DMS114 treated with DMSO at 0.1 percent for 48 hours (cell line): ENCODE results near the gene TAC4.

Experiments
- DNase-seq: peaks from one replicate; lab custom pipeline; 2025; ENCODE audit not compliant: unreplicated experiment; lab: John Stamatoyannopoulos, UW

The TAC4 gene, protein sequence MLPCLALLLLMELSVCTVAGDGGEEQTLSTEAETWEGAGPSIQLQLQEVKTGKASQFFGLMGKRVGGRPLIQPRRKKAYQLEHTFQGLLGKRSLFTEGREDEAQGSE

GRCh38 chr17:49848019-49848473 is at the start of gene TAC4:
Gene TAC4 (minus strand): TSS chr17:49848069. CDS start chr17:49848017, 52 bp downstream.
- DNase-seq: no peak

GRCh38 chr17:49896860-49897259 is 49.0 kb upstream of the TAC4 start:
- no peak for DNase-seq

- DNase-seq: no peak
Observed at GRCh38 chr17:49896222-49896621, 48.4 kb upstream of the TAC4 start.

GRCh38 chr17:49895812-49896211 is 47.9 kb upstream of the TAC4 start:
- no peak for DNase-seq

DNA sequence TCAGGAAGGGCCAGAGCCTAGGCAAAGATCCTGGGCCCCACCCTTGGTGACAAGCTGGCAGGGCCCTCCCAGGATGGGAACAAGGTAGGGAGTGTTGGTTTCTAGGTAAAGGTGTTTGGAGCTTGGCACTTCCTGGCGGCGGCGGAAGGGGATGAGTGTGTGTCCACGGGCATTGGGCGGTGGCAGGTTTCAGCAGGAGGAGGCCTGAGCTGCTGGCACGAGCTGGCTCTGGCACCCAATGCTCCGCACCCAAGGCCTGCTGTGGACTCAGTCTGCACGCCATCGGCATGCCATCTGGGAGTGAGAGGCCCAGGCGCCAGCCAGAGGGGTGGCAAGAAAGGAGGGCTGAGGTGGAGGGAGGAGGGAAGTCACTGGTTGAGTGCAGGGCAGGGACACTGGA is 46.9 kb upstream of the TAC4 start:
- DNase-seq: no peak

DNA sequence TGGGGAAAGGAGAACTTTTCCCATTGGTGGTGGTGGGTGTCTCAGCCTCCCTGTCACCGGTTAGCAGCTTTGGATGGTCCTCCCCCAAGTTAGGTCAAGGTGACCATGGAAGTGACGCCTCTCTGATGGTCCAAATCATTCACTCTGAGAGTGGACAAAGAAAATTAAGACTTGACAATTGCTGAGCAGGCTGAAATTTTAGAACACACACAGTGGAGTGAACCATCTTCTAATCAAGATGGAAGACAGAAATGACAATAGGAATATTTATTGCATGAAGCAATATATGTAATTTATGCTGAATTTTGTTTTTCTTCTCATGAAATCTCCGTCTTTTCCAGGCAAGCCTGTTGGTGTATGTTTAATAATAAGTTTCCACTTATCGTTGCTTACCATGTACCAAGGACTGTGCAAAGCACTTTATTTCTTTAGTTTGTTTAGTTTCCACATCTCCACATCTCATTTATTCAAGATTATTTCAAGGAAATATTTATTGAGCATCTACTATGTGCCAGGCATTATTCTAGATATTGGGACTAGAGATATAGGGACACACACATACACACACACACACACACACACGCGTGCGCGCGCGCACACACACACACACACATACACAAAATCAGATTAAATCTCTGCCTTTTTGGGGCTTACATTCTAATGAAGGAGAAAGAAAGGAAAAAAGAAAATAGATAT is 44.0 kb upstream of the TAC4 start:
- no peak for DNase-seq

DNA sequence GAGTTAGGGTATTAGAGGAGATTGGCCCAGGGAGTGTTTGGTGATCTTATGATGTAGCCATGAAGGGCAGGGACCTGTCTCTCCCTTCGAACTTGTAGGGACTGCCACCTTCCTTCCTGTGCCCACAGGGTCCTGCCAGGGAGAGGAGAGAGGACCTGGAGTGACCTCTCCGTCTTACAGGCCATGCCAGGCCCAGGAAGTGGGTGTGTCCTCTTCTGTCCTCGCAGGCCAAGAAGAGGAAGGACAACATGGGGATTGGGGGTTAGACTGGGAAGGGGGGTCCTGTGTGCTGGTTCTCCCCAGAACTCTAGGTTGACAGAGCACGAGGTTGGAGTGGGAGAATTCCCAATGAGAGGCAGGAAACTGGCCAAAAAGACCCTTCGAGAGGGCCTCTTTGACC is 43.4 kb upstream of the TAC4 start:
- DNase-seq: no peak

- no peak for DNase-seq
Observed at GRCh38 chr17:49890852-49891251, 43.0 kb upstream of the TAC4 start.

- no peak for DNase-seq
Observed at GRCh38 chr17:49890077-49890821, 42.4 kb upstream of the TAC4 start.

DNA sequence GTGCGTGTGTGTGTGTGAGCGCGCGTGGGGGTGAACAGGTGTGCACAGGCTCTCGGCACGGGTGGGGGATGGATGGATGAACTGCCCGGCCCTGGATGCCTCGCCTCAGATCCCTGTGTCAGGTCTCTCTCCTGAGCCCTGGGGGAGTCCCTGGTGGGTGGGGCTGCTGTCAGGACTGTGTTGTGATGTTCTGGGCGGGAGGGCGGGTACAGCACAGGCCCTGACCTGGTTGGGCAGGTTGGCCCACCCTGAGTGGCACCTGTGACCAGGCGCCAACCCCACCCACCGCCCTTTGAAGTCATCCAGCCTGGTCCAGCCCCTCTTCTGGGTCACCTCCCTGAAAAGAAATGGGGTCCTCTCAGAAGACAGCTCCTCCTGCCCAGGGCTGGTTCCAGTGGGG is 41.6 kb upstream of the TAC4 start:
- no peak for DNase-seq

DNA sequence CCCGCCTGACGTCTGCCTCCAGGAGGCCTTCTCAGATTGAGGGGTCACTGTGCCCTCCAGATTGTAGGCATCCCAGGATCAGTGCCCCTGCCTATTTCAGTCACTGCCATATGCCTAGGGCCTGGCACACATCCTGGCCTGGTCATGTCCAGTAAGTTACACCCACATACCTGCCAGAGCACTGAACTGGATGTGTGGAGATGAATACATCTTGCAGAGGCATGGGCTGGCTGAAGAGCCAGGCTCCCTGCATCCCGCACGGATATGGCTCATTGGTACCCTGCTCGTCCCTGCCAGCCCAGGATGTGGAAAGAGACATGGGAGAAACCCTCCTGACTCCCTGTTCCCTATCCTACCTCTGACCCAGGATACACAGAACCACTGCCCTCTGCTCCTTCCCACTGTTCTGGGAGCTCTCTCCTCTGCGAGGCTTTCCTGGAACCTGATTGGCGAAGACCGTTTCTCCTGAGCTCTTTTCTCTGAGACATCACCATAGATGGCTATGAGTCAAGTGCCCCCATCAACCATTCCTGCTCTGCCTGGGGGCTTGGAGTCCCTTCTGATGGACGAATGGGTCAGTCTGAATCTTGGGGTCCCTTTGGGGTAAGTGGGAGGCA is 40.0 kb upstream of the TAC4 start:
- no peak for DNase-seq

- no peak for DNase-seq
Observed at GRCh38 chr17:49887086-49887743, 39.3 kb upstream of the TAC4 start.

DNA sequence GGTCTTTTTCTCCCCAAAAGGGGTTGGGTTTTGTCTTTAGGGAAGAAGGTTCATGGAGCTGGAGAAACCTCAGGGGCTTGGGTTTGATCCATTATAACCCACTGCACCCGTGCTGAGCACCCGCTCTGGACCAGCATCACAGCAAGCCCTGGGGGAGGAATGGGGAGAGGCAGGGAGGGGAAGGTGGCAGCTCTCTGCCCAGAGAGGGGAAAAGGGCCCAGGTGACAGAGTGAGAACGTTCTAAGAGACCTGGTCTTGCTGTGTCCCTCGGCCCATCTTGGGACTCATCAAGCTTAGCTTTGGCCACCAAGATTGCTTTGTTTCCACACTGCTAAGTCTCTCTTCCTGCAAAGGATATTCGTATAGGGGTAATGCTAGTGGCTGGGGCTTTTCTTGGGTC is 38.2 kb upstream of the TAC4 start:
- DNase-seq: no peak

- DNase-seq: no peak
Observed at GRCh38 chr17:49882434-49882833, 34.6 kb upstream of the TAC4 start.

GRCh38 chr17:49881054-49881402 is 33.2 kb upstream of the TAC4 start:
- no peak for DNase-seq

DNA sequence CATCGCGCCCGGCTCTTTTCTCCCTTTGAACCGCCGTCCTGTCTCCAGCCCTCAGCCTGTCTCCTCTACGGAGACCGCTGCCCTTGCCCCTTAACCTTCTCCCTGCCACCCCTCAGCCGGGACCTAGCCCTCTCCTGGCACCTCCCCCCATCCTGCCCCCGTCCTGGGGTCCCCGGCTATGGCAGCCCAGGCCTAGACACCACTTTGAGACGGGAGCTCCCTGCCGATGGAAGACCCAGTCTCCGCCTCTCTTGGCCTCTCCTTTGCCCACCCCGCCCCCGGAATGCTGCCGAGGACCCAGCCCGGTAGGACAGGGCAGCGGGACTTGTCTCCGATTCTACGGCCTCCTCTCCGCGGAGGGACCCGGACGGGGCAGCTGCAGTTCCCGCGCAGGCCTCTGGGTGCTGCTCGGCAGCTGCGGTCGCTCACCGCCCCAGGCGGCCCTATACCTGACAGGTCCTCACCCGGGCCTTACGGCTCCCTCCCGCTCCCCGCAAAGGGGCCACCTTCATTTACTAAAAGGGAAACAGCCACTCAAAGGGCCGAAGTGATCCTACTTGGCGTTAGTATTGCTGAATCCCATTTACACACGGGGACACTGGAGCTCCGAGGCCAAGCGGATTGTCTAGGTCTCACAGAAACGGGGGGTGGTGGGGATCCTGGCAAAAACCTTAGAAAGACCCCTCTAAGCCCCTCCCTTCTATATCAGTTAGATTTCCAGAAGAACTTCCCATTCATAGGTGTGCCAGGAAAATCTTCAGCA is 32.6 kb upstream of the TAC4 start:
- DNase-seq: peak; percentile 48

DNA sequence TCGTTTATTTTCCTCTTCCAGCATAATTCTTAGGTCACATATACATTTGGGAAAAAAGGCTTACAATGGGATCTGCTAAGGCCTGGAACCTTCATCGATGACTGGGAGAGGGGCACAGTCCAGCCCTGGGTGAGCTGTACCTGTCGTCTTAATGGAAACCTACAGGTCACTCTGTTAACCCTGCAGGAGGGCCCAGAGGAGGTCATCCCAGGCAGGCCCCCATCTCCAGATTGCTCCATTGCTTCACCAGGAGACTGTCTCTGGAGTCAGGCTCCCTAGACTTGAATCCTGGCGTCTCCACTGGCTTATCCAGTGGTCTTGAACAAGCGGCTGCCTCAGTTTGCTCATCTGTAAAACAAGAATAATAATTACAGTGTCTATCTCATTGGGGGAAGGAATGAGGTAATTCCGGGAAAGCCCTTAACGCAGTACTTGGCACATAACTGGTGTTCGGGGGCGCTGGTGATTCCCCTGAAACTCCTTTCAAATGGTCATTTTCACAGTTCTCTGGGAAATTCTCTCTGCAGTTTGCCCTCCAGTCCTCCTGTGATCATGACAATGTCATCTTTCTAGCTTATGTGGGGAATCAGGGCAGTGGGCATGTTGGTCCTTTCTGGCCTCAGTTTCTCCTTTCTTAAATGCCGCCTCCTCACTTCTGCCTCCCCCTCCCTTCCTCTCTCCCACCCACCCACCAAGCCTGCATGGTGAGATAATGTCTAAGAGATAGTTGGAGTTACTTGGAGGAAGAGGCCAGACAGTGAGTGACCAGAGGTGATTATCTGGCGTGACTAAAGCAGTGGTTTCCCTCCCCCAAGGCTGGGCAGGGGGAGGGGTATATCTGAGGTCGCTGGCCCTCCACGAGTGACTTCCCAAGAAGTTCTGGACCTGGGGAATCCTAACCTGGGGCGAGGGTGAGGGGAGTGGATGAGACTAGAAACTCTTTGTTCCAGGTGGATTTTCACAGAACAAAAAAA is 31.3 kb upstream of the TAC4 start:
- DNase-seq: no peak

- no peak for DNase-seq
Observed at GRCh38 chr17:49875685-49876084, 27.8 kb upstream of the TAC4 start.

DNA sequence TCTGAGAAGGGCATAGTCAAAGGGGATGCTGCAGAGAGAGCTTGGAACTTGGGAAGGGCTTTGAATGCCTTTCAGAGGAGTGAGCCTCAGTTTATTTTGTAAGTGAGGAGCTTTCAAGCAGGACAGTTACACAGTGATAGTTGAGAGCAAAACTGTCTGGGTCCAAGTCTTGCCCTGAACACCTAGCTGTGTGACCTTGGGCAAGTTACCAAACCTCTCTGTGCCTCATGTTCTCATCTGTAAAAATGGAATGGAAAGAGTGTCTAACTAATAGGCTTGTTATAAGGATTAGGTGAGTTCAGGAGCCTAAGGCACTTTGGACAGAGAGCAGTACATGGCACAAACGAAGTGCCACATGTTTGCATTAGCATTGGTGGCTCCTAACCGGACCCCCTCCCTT is 27.0 kb upstream of the TAC4 start:
- DNase-seq: no peak

DNA sequence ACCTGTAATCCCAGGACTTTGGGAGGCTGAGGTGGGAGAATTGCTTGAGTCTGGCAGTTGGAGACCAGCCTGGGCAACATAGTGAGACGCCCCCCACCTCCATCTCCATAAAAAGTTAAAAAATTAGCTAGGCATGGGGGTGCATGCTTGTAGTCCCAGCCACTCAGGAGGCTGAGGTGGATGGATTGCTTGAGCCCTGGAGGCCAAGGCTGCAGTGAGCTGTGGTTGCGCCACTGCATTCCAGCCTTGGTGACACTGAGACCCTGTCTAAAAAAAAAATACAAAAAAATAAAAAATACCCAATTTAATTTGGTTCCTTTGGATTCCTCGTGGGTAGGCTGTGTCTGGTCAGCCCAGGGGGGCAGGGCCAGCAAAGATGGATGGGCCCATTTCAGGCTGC is 26.1 kb upstream of the TAC4 start:
- DNase-seq: no peak
